Stimulated activated CD4-positive, alpha-beta T cell treated with anti-CD3 and anti-CD28 coated beads, TNF-alpha, amount 100 ng/mL, for 4 hours (primary cell): ENCODE data around the gene FRMD5.
A peak's percentile ranks its signal among the peaks of the same experiment; 100 is the strongest.
"Not testable (repeated sequence)": the region's sequence is repeated elsewhere in the genome, so short reads cannot be mapped to it uniquely, and the experiment has no call there.

Experiments used
- DNase-seq, 3 experiments: peaks; one replicate each; pipeline ENCODE4 v3.0.0-alpha.2; 2020; ENCODE audit warnings: low read depth in 3 of 3

Gene FRMD5

GRCh38 chr15:44195151-44195740 lies at the start of gene FRMD5:
Gene FRMD5, minus strand, starts transcription at chr15:44195271.
- DNase-seq, result peak; percentile 72 to 82 (median 74)

GRCh38 chr15:44243829-44244228 lies 48.8 kb upstream of the FRMD5 start:
- no peak for DNase-seq

GRCh38 chr15:44243141-44243540 lies 48.1 kb upstream of the FRMD5 start:
- DNase-seq, result no peak

- DNase-seq, result no peak
These were observed 36.8 kb upstream of the FRMD5 start for GRCh38 chr15:44231842-44232241.

- DNase-seq, result not testable (repeated sequence)
These were observed 34.2 kb upstream of the FRMD5 start for GRCh38 chr15:44229301-44229700.

- no peak for DNase-seq
These were observed 32.5 kb upstream of the FRMD5 start for GRCh38 chr15:44227584-44227983.

- DNase-seq, result not testable (repeated sequence)
These were observed 31.9 kb upstream of the FRMD5 start for GRCh38 chr15:44227001-44227400.

GRCh38 chr15:44222478-44222877 lies 27.4 kb upstream of the FRMD5 start:
- no peak for DNase-seq

GRCh38 chr15:44219073-44219472 lies 24.0 kb upstream of the FRMD5 start:
- no peak for DNase-seq

GRCh38 chr15:44216958-44217357 lies 21.9 kb upstream of the FRMD5 start:
- DNase-seq, result no peak

- no peak for DNase-seq
These were observed 20.5 kb upstream of the FRMD5 start for GRCh38 chr15:44215594-44215993.

GRCh38 chr15:44208956-44209355 lies 13.9 kb upstream of the FRMD5 start:
- no peak for DNase-seq

GRCh38 chr15:44207643-44208042 lies 12.6 kb upstream of the FRMD5 start:
- DNase-seq, result no peak

GRCh38 chr15:44199393-44199792 lies 4.3 kb upstream of the FRMD5 start:
- no peak for DNase-seq

GRCh38 chr15:44194323-44195150 lies 534 bp downstream of the FRMD5 start:
- DNase-seq, result peak; percentile 5 to 28 (median 21)

GRCh38 chr15:44193651-44194322 lies 1.3 kb downstream of the FRMD5 start:
- no peak for DNase-seq

GRCh38 chr15:44188795-44189194 lies 6.3 kb downstream of the FRMD5 start:
- no peak for DNase-seq

- no peak for DNase-seq
These were observed 8.4 kb downstream of the FRMD5 start for GRCh38 chr15:44186705-44187104.

GRCh38 chr15:44183363-44183762 lies 11.7 kb downstream of the FRMD5 start:
- no peak for DNase-seq

- DNase-seq, result no peak
These were observed 13.7 kb downstream of the FRMD5 start for GRCh38 chr15:44181410-44181809.

GRCh38 chr15:44177139-44177538 lies 17.9 kb downstream of the FRMD5 start:
- DNase-seq, result no peak

GRCh38 chr15:44173813-44174212 lies 21.3 kb downstream of the FRMD5 start:
- no peak for DNase-seq

GRCh38 chr15:44163370-44163769 lies 31.7 kb downstream of the FRMD5 start:
- no peak for DNase-seq
